ENCODE measurements around the gene DNAJC7.

DNA sequence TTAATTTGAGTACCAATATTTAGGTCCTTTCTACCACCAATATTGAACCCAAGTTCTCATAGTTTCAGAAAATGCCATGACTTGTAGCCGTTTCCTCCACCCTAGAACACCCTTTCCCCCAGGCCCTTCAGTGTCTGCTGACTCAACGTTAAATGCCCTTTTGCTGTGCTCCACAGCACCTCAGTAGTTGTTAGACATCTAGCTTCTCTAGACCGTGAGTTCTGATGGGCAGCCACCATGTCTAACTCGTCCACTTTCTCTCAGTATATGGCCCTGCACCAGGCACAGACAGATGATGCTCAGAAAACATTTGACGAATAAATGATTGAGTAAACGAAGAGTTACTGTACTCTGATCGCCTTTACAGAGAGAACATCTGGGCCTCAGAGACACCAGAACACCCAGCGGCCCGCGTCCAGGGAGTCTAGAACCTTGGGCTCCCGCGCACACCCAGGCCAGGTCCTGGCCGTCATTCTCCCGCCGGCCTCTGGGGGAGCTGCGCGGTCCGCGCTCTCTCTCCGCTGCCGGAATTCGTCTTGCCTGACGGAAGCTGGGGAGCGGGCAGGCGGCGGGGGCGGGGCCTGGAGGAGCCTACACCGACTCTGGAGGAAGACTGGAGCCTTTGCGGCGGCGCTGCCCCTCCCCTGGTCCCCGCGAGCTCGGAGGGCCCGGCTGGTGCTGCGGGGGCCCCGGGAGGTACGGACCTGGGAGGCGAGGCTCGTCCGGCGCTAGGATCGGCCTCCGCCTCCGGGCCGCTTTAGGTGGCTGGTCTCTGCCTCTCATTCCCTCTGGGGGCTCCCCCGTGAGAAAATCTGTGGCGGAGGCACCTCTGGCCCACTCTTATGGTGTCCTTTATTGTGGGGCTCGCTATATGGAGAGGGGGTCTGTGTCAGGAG lies 2.5 kb upstream of the DNAJC7 start, which contains the start of gene NKIRAS2:
- TF ChIP-seq, protein P1, sequence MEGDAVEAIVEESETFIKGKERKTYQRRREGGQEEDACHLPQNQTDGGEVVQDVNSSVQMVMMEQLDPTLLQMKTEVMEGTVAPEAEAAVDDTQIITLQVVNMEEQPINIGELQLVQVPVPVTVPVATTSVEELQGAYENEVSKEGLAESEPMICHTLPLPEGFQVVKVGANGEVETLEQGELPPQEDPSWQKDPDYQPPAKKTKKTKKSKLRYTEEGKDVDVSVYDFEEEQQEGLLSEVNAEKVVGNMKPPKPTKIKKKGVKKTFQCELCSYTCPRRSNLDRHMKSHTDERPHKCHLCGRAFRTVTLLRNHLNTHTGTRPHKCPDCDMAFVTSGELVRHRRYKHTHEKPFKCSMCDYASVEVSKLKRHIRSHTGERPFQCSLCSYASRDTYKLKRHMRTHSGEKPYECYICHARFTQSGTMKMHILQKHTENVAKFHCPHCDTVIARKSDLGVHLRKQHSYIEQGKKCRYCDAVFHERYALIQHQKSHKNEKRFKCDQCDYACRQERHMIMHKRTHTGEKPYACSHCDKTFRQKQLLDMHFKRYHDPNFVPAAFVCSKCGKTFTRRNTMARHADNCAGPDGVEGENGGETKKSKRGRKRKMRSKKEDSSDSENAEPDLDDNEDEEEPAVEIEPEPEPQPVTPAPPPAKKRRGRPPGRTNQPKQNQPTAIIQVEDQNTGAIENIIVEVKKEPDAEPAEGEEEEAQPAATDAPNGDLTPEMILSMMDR (IDR thresholded peaks at IDR 0.05) = peak in 1 of 3 donors; percentile 83
- no peak for TF ChIP-seq POLR2A (IDR thresholded peaks at IDR 0.05)

Data from lower leg skin (tissue), 3 donors.